ENCODE results near the gene PDE5A.
A peak's percentile ranks its signal among the peaks of the same experiment; 100 is the strongest.

PDE5A gene

GRCh38 chr4:119629142-119629471 lies 503 bp upstream of the PDE5A start:
- Histone ChIP-seq H3K27ac (no peak overlapping the region), H3K9me3 (replicated peaks in 1 of 11) (no peaks in the 10 kb centered on the region), H3K4me3 (peak overlapping the region; percentile 74 to 85 (median 78)), H3K36me3 (no peaks in the 10 kb centered on the region), H4K20me1 (no peaks in the 10 kb centered on the region), H3K4me1 (peaks cover 4 to 15% (median 8%) of the 10 kb centered on the region in 10 experiments; a peak in 16 of 20 replicates), H3K4me2 (peak overlapping the region; percentile 93 to 100 (median 98)), H3K9ac (peak overlapping the region in 10 of 11 experiments; percentile 59 to 81 (median 72); a peak in 20 of 22 replicates), H3K27me3 (peaks cover 0 to 16% (median 6%) of the 10 kb centered on the region in 11 experiments; a peak in 11 of 22 replicates)
- TF ChIP-seq Cebpa-rat (IDR thresholded peaks at IDR 0.05), result no peak

DNA sequence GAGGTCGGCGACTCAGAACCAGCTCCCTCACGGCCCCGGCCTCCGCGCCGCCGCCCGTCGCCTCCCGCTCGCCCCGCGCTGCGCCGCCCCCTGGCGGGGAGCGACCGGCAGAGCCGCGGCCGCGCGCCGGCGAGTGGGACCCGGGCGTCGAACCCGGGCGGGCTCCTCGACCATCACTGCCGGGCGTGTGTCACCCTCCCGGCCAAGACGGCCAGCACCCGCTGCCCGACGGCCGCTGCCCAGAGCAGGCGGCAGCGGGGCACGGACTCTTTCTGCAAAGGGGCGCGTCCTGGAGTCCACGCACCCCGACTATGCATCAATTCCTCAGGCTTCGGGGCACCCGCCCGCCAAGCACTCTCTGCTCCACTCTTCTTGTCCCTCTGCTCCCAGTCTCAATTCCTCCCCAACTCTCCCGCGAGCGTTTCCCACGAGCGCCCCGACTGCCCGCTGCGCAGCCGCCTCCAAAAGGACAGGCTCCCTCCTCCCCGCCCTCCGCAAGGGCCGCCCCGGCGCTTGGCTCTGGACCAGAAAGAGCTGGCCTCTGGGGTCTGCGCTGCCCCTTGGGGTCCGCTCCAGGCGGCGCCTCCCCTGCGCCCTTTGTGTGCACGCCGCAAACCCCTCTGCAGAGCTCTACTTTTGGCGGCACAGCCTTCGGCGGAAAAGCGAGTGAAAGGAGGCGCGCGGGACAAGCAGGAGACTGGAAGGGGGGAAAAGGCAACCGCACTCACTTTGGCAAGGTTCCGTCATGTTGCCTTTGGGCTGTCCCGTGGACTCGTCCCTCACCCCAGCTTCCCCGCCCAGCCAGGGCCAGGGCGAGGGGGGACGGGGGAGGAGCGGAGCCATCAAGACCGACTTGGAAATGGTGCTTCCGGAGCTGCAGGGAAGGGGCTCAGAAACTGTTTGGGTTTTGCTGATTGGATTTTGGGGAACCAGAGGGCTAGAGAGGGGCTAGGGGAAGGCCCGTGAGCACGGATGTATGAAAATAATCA lies 1.0 kb downstream of the PDE5A start:
- Histone ChIP-seq H3K9ac (peak overlapping the region; percentile 40 to 81 (median 72); a peak in 21 of 22 replicates), H3K4me1 (peaks cover 4 to 15% (median 8%) of the 10 kb centered on the region in 10 experiments; a peak in 16 of 20 replicates), H4K20me1 (no peaks in the 10 kb centered on the region), H3K27ac (peak overlapping the region in 3 of 11 experiments; percentile 6 to 34 (median 8); a peak in 2 of 22 replicates), H3K27me3 (peaks cover 0 to 16% (median 6%) of the 10 kb centered on the region in 11 experiments; a peak in 11 of 22 replicates), H3K9me3 (replicated peaks in 1 of 11) (no peaks in the 10 kb centered on the region), H3K36me3 (no peaks in the 10 kb centered on the region), H3K4me2 (peak overlapping the region; percentile 93 to 100 (median 98)), H3K4me3 (peak overlapping the region; percentile 74 to 85 (median 78))
- TF ChIP-seq Cebpa-rat (IDR thresholded peaks at IDR 0.05), result no peak

- Histone ChIP-seq H3K4me3 (peak overlapping the region; percentile 74 to 85 (median 78)), H4K20me1 (no peaks in the 10 kb centered on the region), H3K4me2 (peak overlapping the region; percentile 93 to 100 (median 98)), H3K9me3 (replicated peaks in 1 of 11) (no peaks in the 10 kb centered on the region), H3K4me1 (peaks cover 4 to 15% (median 8%) of the 10 kb centered on the region in 10 experiments; a peak in 16 of 20 replicates), H3K36me3 (no peaks in the 10 kb centered on the region), H3K27ac (no peak overlapping the region), H3K27me3 (peaks cover 0 to 16% (median 6%) of the 10 kb centered on the region in 11 experiments; a peak in 11 of 22 replicates), H3K9ac (peak overlapping the region; percentile 40 to 81 (median 72); a peak in 21 of 22 replicates)
- TF ChIP-seq Cebpa-rat (IDR thresholded peaks at IDR 0.05), result no peak
Observed at GRCh38 chr4:119626943-119627266, 1.7 kb downstream of the PDE5A start.

- Histone ChIP-seq H4K20me1 (no peaks in the 10 kb centered on the region), H3K9ac (peak overlapping the region in 2 of 11 experiments; percentile 55 to 65; a peak in 2 of 22 replicates), H3K4me1 (peaks cover 4 to 15% (median 8%) of the 10 kb centered on the region in 10 experiments; a peak in 16 of 20 replicates), H3K27ac (no peak overlapping the region), H3K4me2 (peak overlapping the region; percentile 93 to 100 (median 98)), H3K27me3 (peaks cover 0 to 16% (median 6%) of the 10 kb centered on the region in 11 experiments; a peak in 11 of 22 replicates), H3K4me3 (peak overlapping the region; percentile 74 to 85 (median 78); a peak in 14 of 20 replicates), H3K36me3 (no peaks in the 10 kb centered on the region), H3K9me3 (replicated peaks in 1 of 11) (no peaks in the 10 kb centered on the region)
- no peak for TF ChIP-seq Cebpa-rat (IDR thresholded peaks at IDR 0.05)
Observed at GRCh38 chr4:119626420-119626819, 2.2 kb downstream of the PDE5A start.

- peaks cover 0 to 16% (median 6%) of the 10 kb centered on the region in 11 experiments; a peak in 11 of 22 replicates for H3K27me3 ChIP-seq
- no peaks in the 10 kb centered on the region for H4K20me1 ChIP-seq
- H3K9ac ChIP-seq, result no peak overlapping the region
- peaks cover 4 to 15% (median 8%) of the 10 kb centered on the region in 10 experiments; a peak in 16 of 20 replicates for H3K4me1 ChIP-seq
- no peak overlapping the region for H3K27ac ChIP-seq
- no peak for TF ChIP-seq Cebpa-rat (IDR thresholded peaks at IDR 0.05)
- no peak overlapping the region for H3K4me2 ChIP-seq
- no peak overlapping the region for H3K4me3 ChIP-seq
- H3K36me3 ChIP-seq, result no peaks in the 10 kb centered on the region
- H3K9me3 ChIP-seq (replicated peaks in 1 of 11), result no peaks in the 10 kb centered on the region
Observed at GRCh38 chr4:119625761-119626160, 2.8 kb downstream of the PDE5A start.

- no peak overlapping the region for H3K27ac ChIP-seq
- H3K27me3 ChIP-seq, result peaks cover 0 to 16% (median 6%) of the 10 kb centered on the region in 11 experiments; a peak in 11 of 22 replicates
- no peak overlapping the region for H3K4me2 ChIP-seq
- peaks cover 2 to 10% (median 4%) of the 10 kb centered on the region in 10 experiments; a peak in 16 of 20 replicates for H3K4me1 ChIP-seq
- no peak overlapping the region for H3K4me3 ChIP-seq
- H3K36me3 ChIP-seq, result no peaks in the 10 kb centered on the region
- H3K9me3 ChIP-seq (replicated peaks in 1 of 11), result no peaks in the 10 kb centered on the region
- no peaks in the 10 kb centered on the region for H4K20me1 ChIP-seq
- no peak for TF ChIP-seq Cebpa-rat (IDR thresholded peaks at IDR 0.05)
- no peak overlapping the region for H3K9ac ChIP-seq
Observed at GRCh38 chr4:119624356-119624755, 4.2 kb downstream of the PDE5A start.

DNA sequence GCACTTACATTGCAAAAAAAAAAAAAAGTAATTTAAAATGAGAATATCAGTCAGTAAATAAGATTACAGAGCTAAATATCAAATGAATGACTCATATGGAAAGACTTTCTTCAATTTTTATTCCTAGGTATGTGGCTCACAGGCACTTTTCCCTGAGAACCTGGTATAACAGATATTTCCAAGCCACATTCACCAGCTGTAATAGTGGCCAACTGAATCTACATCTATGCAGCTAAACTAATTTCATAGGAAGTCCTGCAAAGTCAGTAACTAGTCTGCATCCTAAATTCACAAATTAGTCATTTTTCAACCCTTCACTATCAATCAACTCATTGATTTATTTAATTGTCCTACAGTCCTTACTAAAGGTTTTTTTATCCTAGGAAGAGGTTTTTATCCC lies 5.6 kb downstream of the PDE5A start:
- Histone ChIP-seq H4K20me1 (no peaks in the 10 kb centered on the region), H3K9me3 (replicated peaks in 1 of 11) (no peaks in the 10 kb centered on the region), H3K4me2 (no peak overlapping the region), H3K27ac (no peak overlapping the region), H3K9ac (no peak overlapping the region), H3K36me3 (no peaks in the 10 kb centered on the region), H3K4me1 (peaks cover 0 to 7% (median 1%) of the 10 kb centered on the region in 10 experiments; a peak in 3 of 20 replicates), H3K27me3 (peaks cover 0 to 16% (median 6%) of the 10 kb centered on the region in 11 experiments; a peak in 11 of 22 replicates), H3K4me3 (no peak overlapping the region)
- TF ChIP-seq Cebpa-rat (IDR thresholded peaks at IDR 0.05), result no peak

DNA sequence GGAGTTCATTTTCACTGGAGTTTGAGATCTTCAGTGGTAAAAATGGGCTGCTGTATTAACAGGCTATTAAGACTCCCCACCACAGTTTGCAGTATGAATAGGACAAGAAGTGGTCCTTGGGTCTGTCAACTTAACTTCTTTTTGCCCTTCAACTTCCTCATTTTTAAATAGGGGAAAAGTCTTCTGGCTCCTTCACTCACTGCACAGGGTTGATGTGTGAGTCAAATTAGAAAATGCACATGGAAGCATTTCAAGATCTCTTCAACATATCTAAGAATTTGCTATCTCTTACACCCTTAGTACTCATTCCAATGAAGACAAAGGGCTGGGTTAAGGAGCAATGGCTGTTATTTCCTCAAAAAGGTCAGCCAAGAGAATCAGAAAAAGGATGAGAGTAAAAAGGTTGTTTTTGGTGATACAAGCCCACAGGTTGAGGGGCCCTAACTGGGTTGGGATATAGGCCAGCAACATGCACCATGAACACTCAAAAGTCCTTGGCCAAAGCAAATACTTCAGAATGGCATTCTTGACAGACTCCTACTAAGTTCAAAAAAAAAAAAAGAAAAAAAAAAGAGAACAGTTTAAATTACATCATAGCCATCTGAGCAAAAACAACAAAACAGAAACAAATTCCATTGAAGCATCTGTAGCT lies 13.4 kb downstream of the PDE5A start:
- Histone ChIP-seq H3K9me3 (replicated peaks in 1 of 11) (peaks cover 0 to 9% (median 5%) of the 10 kb centered on the region in 11 experiments; a peak in 6 of 22 replicates), H3K27ac (no peak overlapping the region), H3K4me1 (no peaks in the 10 kb centered on the region), H4K20me1 (no peaks in the 10 kb centered on the region), H3K4me2 (no peak overlapping the region), H3K9ac (no peak overlapping the region), H3K27me3 (no peaks in the 10 kb centered on the region), H3K4me3 (no peak overlapping the region), H3K36me3 (no peaks in the 10 kb centered on the region)
- TF ChIP-seq Cebpa-rat (IDR thresholded peaks at IDR 0.05), result no peak

- H3K27me3 ChIP-seq, result no peaks in the 10 kb centered on the region
- H3K4me2 ChIP-seq, result no peak overlapping the region
- H3K4me1 ChIP-seq, result no peaks in the 10 kb centered on the region
- H3K27ac ChIP-seq, result no peak overlapping the region
- H3K9me3 ChIP-seq (replicated peaks in 1 of 11), result peaks cover 0 to 7% (median 3%) of the 10 kb centered on the region in 11 experiments; a peak in 14 of 22 replicates
- no peaks in the 10 kb centered on the region for H4K20me1 ChIP-seq
- H3K9ac ChIP-seq, result no peak overlapping the region
- TF ChIP-seq Cebpa-rat (IDR thresholded peaks at IDR 0.05), result no peak
- H3K36me3 ChIP-seq, result 0 out of 22 replicates have a peak, but pooled peaks cover 0 to 4% (median 0%) of the 10 kb centered on the region in 11 experiments
- H3K4me3 ChIP-seq, result no peak overlapping the region
Observed at GRCh38 chr4:119604266-119604665, 24.3 kb downstream of the PDE5A start.
